Right atrium auricular region (tissue), 2 donors: Measurements from ENCODE around the gene KCNH2. TPM values are rescaled to one million over a fixed set of nuclear protein-coding genes. Genes with fewer than 3 reads are reported as not detected.
"Not testable (repeated sequence)": the region's sequence is repeated elsewhere in the genome, so short reads cannot be mapped to it uniquely, and the experiment has no call there.

Experiments
- DNase-seq: peaks from one replicate; pipeline ENCODE4 v3.0.0-alpha.2; 2019; ENCODE audit warnings: low spot score
- H3K27ac ChIP-seq, 2 donors: fragments of 200-600 bp; sonication (generic); 1 replicate in 1 of 2; 2 replicates in 1 of 2; pipeline ENCODE4 v1.5.1; 2016 to 2019
- H3K27me3 ChIP-seq, 2 donors: fragments of 200-600 bp; sonication (generic); one replicate each; pipeline versions ENCODE4 v1.5.1 to v1.6.0; 2017 to 2019
- H3K36me3 ChIP-seq: fragments of 200-600 bp; sonication (generic); one replicate; pipeline ENCODE4 v1.5.1; 2016
- H3K4me1 ChIP-seq, 2 donors: fragments of 200-600 bp; sonication (generic); one replicate each; pipeline versions ENCODE4 v1.5.1 to v1.6.0; 2017 to 2019
- H3K4me3 ChIP-seq, 2 donors: fragments of 200-600 bp; sonication (generic); 1 replicate in 1 of 2; 2 replicates in 1 of 2; pipeline ENCODE4 v1.5.1; 2017 to 2019; ENCODE audit warnings: mild to moderate bottlenecking in 1 of 2, moderate library complexity in 1 of 2
- H3K9me3 ChIP-seq, 2 donors: fragments of 200-600 bp; sonication (generic); one replicate each; pipeline ENCODE4 v1.5.1; 2019
- CTCF ChIP-seq, 2 donors: fragments of 200-600 bp; sonication (generic); IDR thresholded peaks; one replicate each; pipeline ENCODE4 v1.5.1; 2019; ENCODE audit warnings: antibody characterized with exemption in 2 of 2
- total RNA-seq, 2 donors: library from RNA; depleted of rRNA; stranded (reverse); fragments of >200 nt; gene quantifications; one replicate each; pipeline ENCODE4 v1.1.0, GENCODE V29; 2016

Gene KCNH2
- total RNA-seq, 2 donors from 2014 or later = 119 to 128 TPM

GRCh38 chr7:151013733-151014497, 35.8 kb upstream of the KCNH2 start:
- Histone ChIP-seq H3K9me3 (no peaks in the 10 kb centered on the region), H3K36me3 (no peaks in the 10 kb centered on the region), H3K4me3 (peak overlapping the region; percentile 21 to 39), H3K27me3 (no peaks in the 10 kb centered on the region), H3K4me1 (peaks cover 0 to 48% of the 10 kb centered on the region in 2 donors), H3K27ac (no peak overlapping the region)
- peak; percentile 81 for DNase-seq
- TF ChIP-seq CTCF (IDR thresholded peaks at IDR 0.05) = no peak

- H3K36me3 ChIP-seq = no peaks in the 10 kb centered on the region
- H3K4me1 ChIP-seq = peaks cover 0 to 48% of the 10 kb centered on the region in 2 donors
- no peak for TF ChIP-seq CTCF (IDR thresholded peaks at IDR 0.05)
- H3K9me3 ChIP-seq = no peaks in the 10 kb centered on the region
- H3K4me3 ChIP-seq = peak overlapping the region; percentile 21 to 39
- DNase-seq = no peak
- H3K27ac ChIP-seq = no peak overlapping the region
- H3K27me3 ChIP-seq = no peaks in the 10 kb centered on the region
Measured at GRCh38 chr7:151013356-151013732, 35.2 kb upstream of the KCNH2 start.

- Histone ChIP-seq H3K9me3 (no peaks in the 10 kb centered on the region), H3K27ac (no peak overlapping the region), H3K36me3 (no peaks in the 10 kb centered on the region), H3K4me3 (peak overlapping the region; percentile 21 to 39), H3K27me3 (no peaks in the 10 kb centered on the region), H3K4me1 (peaks cover 0 to 48% of the 10 kb centered on the region in 2 donors)
- DNase-seq = no peak
- TF ChIP-seq CTCF (IDR thresholded peaks at IDR 0.05) = peak; percentile 32 to 59
Measured at GRCh38 chr7:151012911-151013347, 34.8 kb upstream of the KCNH2 start.

GRCh38 chr7:151012031-151012692, 34.0 kb upstream of the KCNH2 start:
- Histone ChIP-seq H3K27ac (no peak overlapping the region), H3K4me1 (peaks cover 0 to 51% of the 10 kb centered on the region in 2 donors), H3K9me3 (no peaks in the 10 kb centered on the region), H3K4me3 (no peak overlapping the region), H3K27me3 (no peaks in the 10 kb centered on the region), H3K36me3 (no peaks in the 10 kb centered on the region)
- no peak for TF ChIP-seq CTCF (IDR thresholded peaks at IDR 0.05)
- no peak for DNase-seq

GRCh38 chr7:151011616-151012015, 33.5 kb upstream of the KCNH2 start:
- H3K4me1 ChIP-seq = peaks cover 0 to 53% of the 10 kb centered on the region in 2 donors
- H3K4me3 ChIP-seq, H3K27ac ChIP-seq, H3K27me3 ChIP-seq, H3K9me3 ChIP-seq, DNase-seq, H3K36me3 ChIP-seq: not testable (repeated sequence)

GRCh38 chr7:151011097-151011409, 32.9 kb upstream of the KCNH2 start:
- Histone ChIP-seq H3K4me1 (peaks cover 0 to 53% of the 10 kb centered on the region in 2 donors), H3K4me3 (no peak overlapping the region), H3K27ac (no peak overlapping the region), H3K9me3 (no peaks in the 10 kb centered on the region), H3K36me3 (no peaks in the 10 kb centered on the region), H3K27me3 (no peaks in the 10 kb centered on the region)
- no peak for DNase-seq
- TF ChIP-seq CTCF (IDR thresholded peaks at IDR 0.05) = no peak
